ENCODE results near the gene ST6GALNAC3. TPM values are rescaled to one million over a fixed set of nuclear protein-coding genes. Genes with fewer than 3 reads are reported as not detected.
"Not testable (repeated sequence)": the region's sequence is repeated elsewhere in the genome, so short reads cannot be mapped to it uniquely, and the experiment has no call there.

ST6GALNAC3 gene
- polyA plus RNA-seq, 2 of the 4 experiments (the other 2 are of a cell fraction) = 1.1 to 1.2 TPM

DNA sequence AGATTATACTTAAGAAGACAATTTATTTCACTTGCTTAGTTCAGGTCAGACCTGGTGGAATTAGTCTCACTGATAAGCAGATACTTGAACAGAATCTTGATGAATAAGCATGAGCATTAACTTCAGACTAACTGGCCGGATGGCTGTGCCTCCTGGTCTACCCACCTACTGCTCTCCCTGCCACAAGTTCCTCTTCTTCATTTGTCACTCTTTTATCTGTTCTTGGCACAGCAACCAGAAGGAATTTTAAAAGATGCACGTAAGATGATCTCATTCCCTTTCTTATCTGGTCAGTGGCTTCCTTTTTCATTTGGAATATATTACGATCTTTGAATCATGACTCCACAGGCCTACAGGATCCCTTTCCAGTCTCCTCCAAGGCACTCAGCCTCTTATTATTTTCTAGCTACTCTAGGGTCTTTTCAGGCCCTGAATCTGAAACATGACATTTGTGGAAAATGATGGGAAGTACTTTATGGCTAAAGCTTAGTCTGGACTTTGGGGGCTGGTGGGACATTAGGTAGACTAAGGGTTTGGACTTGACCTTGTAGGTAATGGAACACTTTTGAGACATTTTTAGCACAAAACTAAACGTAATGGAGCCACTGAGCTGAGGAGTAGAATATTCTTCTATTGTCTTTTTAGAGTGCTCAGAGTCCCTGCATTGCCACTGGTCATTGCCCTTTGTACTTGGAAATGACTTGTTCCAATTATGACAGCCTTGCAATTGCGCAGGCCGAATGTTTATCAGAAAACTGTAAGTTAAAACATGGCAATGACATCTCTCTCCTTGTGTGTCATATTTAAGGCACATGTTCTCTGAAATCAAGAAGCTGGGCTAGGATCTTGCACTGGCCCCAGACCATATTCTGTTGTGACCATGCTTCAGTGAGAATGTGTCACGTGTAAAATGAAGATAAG is 16.0 kb downstream of the ST6GALNAC3 start:
- no peak for FAIRE-seq
- ATAC-seq = no peak
- no peak for DNase-seq (ENCODE audit: low read depth in 1 of 2, low spot score in 1 of 2)
- POLR2A ChIA-PET = no interaction called here
- H3K27ac ChIP-seq = no peak overlapping the region
- no peaks in the 10 kb centered on the region for H3K9me3 ChIP-seq
- H3K4me3 ChIP-seq = no peak overlapping the region
- H3K4me2 ChIP-seq = no peak overlapping the region
- WGBS (ENCODE audit: missing lambda C conversion rate) = 57% methylated on average over 7 of the region's 7 CpGs
- CTCF ChIA-PET = no interaction called here
- no peak for TF ChIP-seq EHMT2 (IDR thresholded peaks at IDR 0.05; ENCODE audit: low read depth)
- H3K4me1 ChIP-seq = no peaks in the 10 kb centered on the region

DNA sequence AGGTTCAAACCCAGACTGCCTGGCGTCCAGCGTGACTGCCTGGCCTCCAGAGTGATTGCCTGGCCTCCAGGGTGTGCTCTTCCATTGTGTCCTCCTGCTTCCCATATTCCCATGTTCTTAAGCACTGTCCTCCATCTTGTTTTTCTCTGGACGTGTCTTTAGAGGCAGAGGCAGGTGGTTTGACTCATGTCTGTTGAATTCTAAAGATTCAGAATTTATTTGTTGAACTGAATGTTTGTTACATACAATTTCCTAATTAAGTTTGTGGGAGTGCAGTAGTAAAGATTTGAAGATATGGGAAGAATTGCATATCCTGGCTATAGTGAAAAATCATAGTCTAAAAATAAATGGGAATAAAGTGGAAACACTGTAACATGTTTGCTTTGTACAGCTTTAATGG is 18.3 kb downstream of the ST6GALNAC3 start:
- TF ChIP-seq ZSCAN20 (CRISPR knock-in tag; IDR thresholded peaks at IDR 0.05) = no peak
- TF ChIP-seq HDAC2 (IDR thresholded peaks at IDR 0.05) = no peak
- TF ChIP-seq JUNB (IDR thresholded peaks at IDR 0.05) = no peak
- TF ChIP-seq RCOR1 (IDR thresholded peaks at IDR 0.05; ENCODE audit: low read depth, low read length) = no peak
- no peak for TF ChIP-seq EHMT2 (IDR thresholded peaks at IDR 0.05; ENCODE audit: low read depth)
- no peak for DNase-seq (ENCODE audit: low read depth in 1 of 2, low spot score in 1 of 2)
- no peak for ATAC-seq
- CTCF ChIA-PET = no interaction called here
- no peak overlapping the region for H3K27ac ChIP-seq
- H3K4me1 ChIP-seq = no peaks in the 10 kb centered on the region
- 72% methylated on average over 3 of the region's 3 CpGs for WGBS (ENCODE audit: missing lambda C conversion rate)
- H3K9me3 ChIP-seq = no peaks in the 10 kb centered on the region
- no peak overlapping the region for H3K4me2 ChIP-seq
- POLR2A ChIA-PET = no interaction called here
- no peak for FAIRE-seq
- H3K4me3 ChIP-seq = no peak overlapping the region

DNA sequence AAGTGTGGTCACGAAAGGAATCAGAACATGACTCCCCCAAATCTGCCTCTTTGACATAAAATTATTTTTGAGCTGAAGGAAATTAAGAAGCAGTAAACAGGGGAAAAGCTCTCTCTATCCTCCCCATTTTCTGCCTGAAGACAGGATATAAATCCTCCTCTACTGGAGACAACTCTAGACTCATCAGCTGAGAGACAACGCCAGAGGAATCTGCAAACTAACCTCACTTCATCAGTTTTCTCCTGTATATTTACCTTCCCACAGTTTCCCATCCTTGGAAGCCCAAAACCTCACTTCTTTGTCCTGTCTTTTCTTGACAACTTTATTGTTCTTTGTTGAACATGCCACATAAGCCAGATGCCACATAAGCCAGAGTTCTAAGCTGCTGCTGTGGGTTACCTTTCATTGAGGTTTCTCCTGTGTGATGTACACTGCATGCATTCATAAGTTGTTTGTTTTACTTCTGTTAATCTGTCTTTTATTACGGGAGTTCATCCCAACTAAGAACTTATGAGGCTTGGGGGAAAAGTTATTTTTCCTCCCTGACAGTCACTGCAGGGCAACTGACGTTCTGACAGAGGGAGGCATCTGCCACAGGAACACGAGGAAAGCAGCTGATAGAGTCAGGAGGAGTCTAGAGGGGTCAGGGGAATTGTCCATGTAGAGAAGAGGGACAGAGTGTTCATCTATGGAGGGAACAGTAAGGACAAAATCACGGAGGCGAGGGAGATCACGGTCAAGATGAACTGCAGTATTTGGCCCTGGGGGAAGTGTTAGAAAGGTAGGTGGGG is 19.2 kb downstream of the ST6GALNAC3 start:
- TF ChIP-seq CHD4 (IDR thresholded peaks at IDR 0.05; ENCODE audit: borderline replicate concordance) (no peak), HEYL (CRISPR knock-in tag; IDR thresholded peaks at IDR 0.05) (no peak), RARB (CRISPR knock-in tag; IDR thresholded peaks at IDR 0.05) (no peak), SREBF2 (IDR thresholded peaks at IDR 0.05) (no peak), CBX8 (IDR thresholded peaks at IDR 0.05) (no peak), BHLHE40 (IDR thresholded peaks at IDR 0.05; ENCODE audit: low read depth, low read length) (no peak), POLR2A (IDR thresholded peaks at IDR 0.05; ENCODE audit: low read length) (no peak), NR3C1 (IDR thresholded peaks at IDR 0.05) (no peak), TP53 (CRISPR knock-in tag; IDR thresholded peaks at IDR 0.05) (no peak), EHMT2 (IDR thresholded peaks at IDR 0.05; ENCODE audit: low read depth) (no peak)
- no peaks in the 10 kb centered on the region for H3K4me1 ChIP-seq
- ATAC-seq (no peak), DNase-seq (ENCODE audit: low read depth in 1 of 2, low spot score in 1 of 2) (no peak), FAIRE-seq (no peak)
- no peak overlapping the region for H3K4me3 ChIP-seq
- H3K27ac ChIP-seq = no peak overlapping the region
- ChIA-PET POLR2A (no interaction called here), CTCF (no interaction called here)
- H3K4me2 ChIP-seq = no peak overlapping the region
- WGBS (ENCODE audit: missing lambda C conversion rate) = 49% methylated on average over 8 of the region's 8 CpGs
- H3K9me3 ChIP-seq = no peaks in the 10 kb centered on the region

DNA sequence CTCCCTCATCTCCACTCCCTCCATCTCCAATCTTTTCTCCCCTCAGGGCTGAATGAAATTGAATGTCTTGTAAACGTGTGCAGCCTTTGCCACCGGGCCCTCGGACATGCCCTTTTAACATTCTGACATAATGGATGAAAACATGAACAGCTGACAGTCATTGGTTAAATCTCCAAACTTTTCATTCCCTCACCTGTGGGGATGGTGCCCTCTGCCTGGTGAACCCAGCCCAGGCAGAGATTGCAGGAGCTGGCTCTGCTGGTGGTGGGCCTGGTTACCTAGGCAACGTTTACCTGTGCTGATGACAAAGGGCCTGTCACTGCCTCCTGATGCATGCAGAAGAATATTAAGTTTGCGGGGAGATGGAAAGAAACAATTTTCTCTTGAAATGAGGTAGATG is 21.3 kb downstream of the ST6GALNAC3 start:
- Histone ChIP-seq H3K9me3 (no peaks in the 10 kb centered on the region), H3K4me3 (no peak overlapping the region), H3K27ac (no peak overlapping the region), H3K4me1 (no peaks in the 10 kb centered on the region), H3K4me2 (no peak overlapping the region)
- 59% methylated on average over 5 of the region's 5 CpGs for WGBS (ENCODE audit: missing lambda C conversion rate)
- ChIA-PET CTCF (no interaction called here), POLR2A (no interaction called here)
- TF ChIP-seq GATA3 (IDR thresholded peaks at IDR 0.05; ENCODE audit: borderline replicate concordance) (no peak), TFCP2L1 (CRISPR knock-in tag; IDR thresholded peaks at IDR 0.05) (no peak), EHF (CRISPR knock-in tag; IDR thresholded peaks at IDR 0.05) (no peak), PHF8 (IDR thresholded peaks at IDR 0.05; ENCODE audit: borderline replicate concordance, low read depth) (no peak), ZFP36 (IDR thresholded peaks at IDR 0.05; ENCODE audit: borderline replicate concordance, partially characterized antibody) (no peak), FOXS1 (CRISPR knock-in tag; IDR thresholded peaks at IDR 0.05) (no peak), KDM5A (IDR thresholded peaks at IDR 0.05) (no peak), HOXA7 (CRISPR knock-in tag; IDR thresholded peaks at IDR 0.05) (no peak), POLR2AphosphoS2 (conservative IDR thresholded peaks at IDR 0.05; ENCODE audit: low read length) (no peak), CBX2 (IDR thresholded peaks at IDR 0.05; ENCODE audit: borderline replicate concordance, low read depth) (no peak)
- TF ChIP-seq, protein P1, sequence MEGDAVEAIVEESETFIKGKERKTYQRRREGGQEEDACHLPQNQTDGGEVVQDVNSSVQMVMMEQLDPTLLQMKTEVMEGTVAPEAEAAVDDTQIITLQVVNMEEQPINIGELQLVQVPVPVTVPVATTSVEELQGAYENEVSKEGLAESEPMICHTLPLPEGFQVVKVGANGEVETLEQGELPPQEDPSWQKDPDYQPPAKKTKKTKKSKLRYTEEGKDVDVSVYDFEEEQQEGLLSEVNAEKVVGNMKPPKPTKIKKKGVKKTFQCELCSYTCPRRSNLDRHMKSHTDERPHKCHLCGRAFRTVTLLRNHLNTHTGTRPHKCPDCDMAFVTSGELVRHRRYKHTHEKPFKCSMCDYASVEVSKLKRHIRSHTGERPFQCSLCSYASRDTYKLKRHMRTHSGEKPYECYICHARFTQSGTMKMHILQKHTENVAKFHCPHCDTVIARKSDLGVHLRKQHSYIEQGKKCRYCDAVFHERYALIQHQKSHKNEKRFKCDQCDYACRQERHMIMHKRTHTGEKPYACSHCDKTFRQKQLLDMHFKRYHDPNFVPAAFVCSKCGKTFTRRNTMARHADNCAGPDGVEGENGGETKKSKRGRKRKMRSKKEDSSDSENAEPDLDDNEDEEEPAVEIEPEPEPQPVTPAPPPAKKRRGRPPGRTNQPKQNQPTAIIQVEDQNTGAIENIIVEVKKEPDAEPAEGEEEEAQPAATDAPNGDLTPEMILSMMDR (IDR thresholded peaks at IDR 0.05) = no peak
- ATAC-seq (no peak), FAIRE-seq (no peak), DNase-seq (ENCODE audit: low read depth in 1 of 2, low spot score in 1 of 2) (no peak)

DNA sequence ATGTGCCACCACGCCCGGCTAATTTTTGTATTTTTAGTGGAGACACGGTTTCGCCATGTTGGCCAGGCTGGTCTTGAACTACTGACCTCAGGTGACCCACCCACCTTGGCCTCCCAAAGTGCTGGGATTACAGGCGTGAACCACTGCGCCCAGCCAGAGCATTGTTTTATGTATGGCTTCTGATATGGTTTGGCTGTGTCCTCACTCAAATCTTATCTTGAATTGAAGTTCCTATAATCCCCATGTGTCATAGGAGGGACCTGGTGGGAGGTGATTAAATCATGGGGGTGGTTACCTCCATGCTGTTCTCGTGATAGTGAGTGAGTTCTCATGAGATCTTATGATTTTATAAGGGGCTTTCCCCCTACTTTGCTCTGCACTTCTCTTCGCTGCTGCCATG is 22.5 kb downstream of the ST6GALNAC3 start:
- DNase-seq (ENCODE audit: low read depth in 1 of 2, low spot score in 1 of 2); ATAC-seq; H3K4me3 ChIP-seq; H3K27ac ChIP-seq; H3K4me1 ChIP-seq; H3K4me2 ChIP-seq; FAIRE-seq; H3K9me3 ChIP-seq; POLR2A ChIA-PET: not testable (repeated sequence)
- 77% methylated on average over 8 of the region's 8 CpGs for WGBS (ENCODE audit: missing lambda C conversion rate)
- CTCF ChIA-PET = interaction anchor here (0.7 to 0.9 kb wide), 2 partner anchors 11 to 13 kb away, joined by 3 to 5 read pairs; no protein-coding TSS in a partner anchor

Measured in A549 (cell line).